Glomerular endothelial cell (primary cell): ENCODE measurements around the gene IQGAP2. TPM values are rescaled to one million over a fixed set of nuclear protein-coding genes. Genes with fewer than 3 reads are reported as not detected.

Experiments
- total RNA-seq: library from RNA; depleted of rRNA; stranded (reverse); fragments of >200 nt; gene quantifications from 2 replicates; pipeline ENCODE4 v1.2.3, GENCODE V29; 2015

Gene IQGAP2
- total RNA-seq, 1 donor from 2014 or later, result 3.6 TPM

Other genes starting within 250 kb of the IQGAP2 start
- 13.3 and 30.9 TPM in 2 replicates for gene F2RL2, start 220.1 kb downstream of the IQGAP2 start, total RNA-seq